ENCODE data around the gene CCK.

CCK gene

DNA sequence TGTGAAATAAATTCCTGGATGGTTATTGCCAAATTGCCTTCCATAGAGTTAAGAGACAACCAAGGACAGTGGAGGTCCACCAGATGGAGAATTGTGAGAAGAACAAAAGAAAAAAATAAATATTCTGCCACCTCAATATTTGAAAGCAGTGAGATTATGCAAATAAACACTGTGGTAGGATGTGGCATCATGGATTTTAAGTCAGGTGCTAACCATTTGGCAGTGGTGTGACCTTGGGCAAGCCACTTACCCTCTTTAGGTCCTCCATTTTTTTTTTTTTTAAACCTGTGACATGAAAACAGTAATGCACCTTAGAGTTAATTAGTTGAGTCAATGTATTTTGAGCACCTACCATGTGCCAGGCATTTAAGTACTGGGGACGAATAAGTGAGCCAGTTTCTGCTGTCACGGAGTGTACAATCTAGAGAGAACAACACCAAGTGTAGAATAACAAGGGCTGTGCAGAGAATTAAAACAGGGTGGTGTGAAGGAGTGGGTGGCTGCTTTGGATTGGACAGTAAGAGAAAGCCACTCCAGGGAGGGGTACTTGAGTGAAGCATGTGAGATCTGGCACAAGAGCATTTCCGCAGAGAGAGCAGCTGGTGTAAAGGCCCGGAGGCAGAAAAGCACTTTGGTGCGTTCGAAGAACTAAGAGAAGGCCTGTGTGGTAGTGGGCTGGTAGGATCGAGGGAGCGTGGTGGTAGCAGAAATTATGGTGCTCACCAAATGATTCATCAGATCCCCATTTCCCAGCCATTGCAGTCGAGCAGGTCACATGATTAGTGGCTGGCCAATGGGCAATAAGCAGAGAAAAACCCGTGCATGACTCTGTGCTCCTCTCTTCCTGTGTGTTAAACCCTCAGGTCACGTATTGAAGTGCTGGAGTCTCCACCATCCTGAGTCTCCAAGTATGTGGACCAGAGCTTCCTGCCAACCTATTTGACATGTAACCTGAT lies 39.2 kb downstream of the CCK start:
- no peak for DNase-seq (ENCODE audit: low read depth in 1 of 2, low spot score in 1 of 2)

DNA sequence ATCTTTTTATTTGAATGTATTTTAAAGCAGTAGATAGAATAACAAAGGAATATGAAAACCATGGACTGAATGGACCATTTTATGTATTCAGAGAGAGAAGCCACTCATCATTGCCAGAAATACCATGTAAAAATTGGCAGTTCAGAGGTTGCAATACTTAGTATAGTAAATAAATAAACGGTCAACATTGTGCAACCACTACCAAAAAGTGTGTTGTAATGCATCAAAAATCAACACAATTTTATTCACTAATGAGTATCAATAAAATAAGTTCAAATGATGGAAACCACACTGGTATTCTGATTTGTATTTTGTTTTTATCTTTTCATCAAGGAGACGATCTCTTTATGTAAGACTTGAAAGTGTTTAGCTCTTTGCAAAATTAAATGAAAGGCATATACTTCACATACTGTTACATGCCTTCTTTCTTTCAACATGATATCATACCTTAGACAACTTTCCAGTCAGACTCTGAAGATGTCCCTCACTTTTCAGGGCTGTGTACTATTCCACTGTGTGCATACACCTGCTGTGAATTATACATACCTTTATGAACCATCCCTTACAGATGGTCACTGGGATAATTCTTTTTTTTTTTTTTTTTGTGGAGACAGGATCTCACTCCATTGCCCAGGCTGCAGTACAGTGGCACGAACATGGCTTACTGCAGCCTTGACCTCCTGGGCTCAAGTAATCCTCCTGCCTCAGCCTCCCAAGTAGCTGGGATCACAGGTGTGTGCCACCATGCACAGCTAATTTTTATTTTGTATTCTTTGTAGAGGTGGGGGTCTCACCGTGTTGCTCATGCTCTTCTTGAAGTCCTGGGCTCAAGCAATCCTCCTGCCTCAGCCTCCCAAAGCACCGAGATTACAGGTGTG lies 40.3 kb downstream of the CCK start:
- DNase-seq (ENCODE audit: low read depth in 1 of 2, low spot score in 1 of 2), result no peak

DNA sequence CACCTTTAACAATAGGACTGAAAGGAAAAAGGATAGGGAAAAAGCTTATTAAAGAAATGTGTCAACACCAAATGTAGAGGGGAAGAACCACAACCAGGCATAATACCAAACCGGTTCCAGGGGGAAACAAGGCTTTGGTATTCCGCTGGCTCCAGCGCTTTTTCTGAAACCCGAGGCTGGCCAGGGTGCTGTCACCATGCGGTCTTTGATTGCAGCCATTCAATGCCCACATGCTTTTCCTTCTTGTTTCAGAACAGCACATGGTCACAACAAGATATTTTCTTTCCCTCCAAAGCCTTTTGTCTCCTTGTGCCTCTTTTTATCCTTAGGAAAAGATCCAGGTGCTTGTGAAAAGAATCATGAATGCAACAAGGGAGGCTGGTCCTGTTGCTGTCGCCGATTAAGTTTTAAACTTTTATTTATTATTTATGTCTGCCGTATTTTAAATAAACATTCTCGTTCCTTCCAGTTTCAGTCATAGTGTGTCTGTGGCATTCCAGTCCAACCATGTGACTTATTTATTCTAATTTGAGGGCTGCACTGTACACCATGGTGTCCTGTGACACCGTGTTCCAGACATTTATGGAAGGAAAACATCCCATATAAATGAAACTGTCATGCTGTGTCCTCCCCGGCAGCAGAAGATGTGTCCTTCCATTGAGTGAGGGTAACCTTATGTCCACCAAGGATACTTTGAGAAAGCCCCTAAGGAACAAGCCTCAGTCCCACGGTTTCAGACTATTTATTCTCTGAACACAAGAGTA lies 41.1 kb downstream of the CCK start:
- DNase-seq (ENCODE audit: low read depth in 1 of 2, low spot score in 1 of 2), result no peak

DNA sequence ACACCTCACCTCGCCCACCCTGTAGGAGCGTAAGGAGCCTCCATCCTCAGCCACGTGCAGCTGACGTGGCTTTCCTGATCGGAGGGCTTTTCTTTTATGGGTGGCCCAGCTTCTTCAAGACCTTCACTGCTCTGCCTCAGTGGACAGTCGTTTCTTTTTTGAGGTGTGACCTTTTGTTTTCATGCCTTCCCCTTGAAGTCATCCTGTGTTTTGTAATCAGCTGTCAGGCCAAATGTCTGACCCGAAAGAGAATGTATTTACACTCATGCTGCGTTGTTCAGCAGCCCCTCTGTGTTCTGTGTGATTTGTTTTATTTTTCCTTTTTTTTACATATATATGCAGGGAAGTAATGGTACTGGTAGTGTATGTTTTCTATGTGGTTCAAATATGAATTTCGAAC lies 41.8 kb downstream of the CCK start:
- DNase-seq (ENCODE audit: low read depth in 1 of 2, low spot score in 1 of 2), result no peak

DNA sequence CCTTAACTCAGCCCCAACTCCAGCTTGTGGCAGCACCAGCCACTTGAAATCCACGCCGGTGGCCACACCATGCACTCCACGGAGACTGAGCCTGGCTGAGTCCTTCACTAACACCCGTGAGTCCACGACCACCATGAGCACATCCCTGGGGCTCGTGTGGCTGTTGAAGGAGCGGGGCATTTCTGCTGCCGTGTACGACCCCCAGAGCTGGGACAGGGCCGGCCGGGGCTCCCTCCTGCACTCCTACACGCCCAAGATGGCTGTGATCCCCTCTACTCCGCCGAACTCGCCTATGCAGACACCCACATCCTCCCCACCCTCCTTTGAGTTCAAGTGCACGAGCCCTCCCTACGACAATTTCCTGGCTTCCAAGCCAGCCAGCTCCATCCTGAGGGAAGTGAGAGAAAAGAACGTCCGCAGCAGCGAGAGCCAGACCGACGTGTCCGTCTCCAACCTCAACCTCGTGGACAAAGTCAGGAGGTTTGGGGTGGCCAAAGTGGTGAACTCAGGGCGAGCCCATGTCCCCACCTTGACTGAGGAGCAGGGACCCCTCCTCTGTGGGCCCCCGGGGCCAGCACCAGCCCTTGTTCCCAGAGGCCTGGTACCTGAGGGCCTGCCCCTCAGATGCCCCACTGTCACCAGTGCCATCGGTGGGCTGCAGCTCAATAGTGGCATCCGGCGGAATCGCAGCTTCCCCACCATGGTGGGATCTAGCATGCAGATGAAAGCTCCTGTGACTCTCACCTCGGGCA lies 42.9 kb downstream of the CCK start:
- no peak for DNase-seq (ENCODE audit: low read depth in 1 of 2, low spot score in 1 of 2)

DNA sequence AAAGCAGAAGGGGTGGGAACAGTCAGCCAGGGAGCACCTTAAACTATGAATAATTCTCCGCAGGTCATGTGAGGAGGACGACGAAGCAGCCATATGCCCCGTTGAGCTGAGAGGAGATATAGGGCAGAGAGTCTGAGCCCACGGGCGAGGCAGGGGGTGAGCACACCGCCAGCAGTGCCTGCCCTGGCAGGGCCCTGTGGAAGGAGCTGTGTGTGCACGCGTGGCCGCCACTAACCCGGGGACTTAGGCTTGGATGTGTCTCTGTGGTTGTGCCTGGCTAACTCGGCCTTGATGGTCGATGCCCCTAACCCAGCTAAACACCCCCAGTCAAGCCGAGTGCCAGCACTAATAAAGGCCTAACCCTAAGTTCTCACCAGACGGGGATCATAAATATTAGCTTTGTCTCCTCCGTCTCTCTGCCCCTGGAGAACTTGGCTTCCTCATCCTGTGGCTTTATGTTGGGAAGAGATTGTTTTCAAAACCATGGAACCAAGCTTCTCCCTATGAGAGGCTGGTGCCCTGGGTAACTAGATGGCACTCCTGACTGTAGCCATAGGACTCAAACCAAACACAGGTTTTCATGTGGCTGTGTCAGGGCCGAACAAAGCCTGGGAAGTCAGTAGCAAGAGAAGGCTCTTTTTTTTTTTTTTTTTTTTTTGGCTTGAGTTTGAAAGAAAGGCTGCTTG lies 45.4 kb downstream of the CCK start:
- no peak for DNase-seq (ENCODE audit: low read depth in 1 of 2, low spot score in 1 of 2)

DNA sequence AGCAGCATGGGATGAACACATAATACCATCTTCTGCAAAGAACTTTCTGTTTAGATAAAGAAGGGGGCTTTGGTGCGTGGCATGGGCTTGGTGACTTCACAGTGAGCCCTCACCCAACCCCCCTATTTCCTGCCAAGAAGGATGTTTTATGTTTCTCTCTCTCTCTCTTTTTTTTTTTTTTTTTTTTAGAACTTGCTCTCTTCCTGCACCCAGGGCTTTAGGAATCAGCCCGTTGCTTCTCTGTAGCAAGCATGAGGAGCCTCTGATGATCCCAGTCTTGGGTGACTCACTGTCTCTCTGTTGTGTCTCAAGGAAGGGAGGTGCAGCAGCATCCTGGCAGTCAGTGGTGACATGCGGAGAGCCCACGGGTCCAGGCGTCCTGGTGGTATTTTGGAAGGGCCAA lies 49.1 kb downstream of the CCK start:
- no peak for DNase-seq (ENCODE audit: low read depth in 1 of 2, low spot score in 1 of 2)

DNA sequence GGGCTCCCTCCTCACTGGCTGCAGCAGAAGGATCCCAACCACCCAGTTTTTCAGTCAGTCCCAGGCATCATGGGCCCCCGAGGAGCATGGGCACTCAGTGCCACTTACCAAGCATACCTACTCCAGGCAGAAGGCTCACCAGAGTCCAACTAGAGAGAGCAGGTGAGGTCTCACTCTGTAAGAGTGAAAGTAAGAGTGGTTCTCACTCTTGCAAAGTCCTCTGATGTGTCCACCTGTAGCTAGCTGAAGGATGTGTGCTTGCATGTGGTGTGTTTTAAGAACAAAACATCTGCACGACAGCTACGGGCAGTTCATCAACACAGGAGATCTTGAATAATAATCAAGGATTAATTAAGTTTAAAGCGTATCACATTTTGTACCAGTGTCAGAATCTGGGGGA lies 49.7 kb downstream of the CCK start:
- DNase-seq (ENCODE audit: low read depth in 1 of 2, low spot score in 1 of 2), result no peak

DNA sequence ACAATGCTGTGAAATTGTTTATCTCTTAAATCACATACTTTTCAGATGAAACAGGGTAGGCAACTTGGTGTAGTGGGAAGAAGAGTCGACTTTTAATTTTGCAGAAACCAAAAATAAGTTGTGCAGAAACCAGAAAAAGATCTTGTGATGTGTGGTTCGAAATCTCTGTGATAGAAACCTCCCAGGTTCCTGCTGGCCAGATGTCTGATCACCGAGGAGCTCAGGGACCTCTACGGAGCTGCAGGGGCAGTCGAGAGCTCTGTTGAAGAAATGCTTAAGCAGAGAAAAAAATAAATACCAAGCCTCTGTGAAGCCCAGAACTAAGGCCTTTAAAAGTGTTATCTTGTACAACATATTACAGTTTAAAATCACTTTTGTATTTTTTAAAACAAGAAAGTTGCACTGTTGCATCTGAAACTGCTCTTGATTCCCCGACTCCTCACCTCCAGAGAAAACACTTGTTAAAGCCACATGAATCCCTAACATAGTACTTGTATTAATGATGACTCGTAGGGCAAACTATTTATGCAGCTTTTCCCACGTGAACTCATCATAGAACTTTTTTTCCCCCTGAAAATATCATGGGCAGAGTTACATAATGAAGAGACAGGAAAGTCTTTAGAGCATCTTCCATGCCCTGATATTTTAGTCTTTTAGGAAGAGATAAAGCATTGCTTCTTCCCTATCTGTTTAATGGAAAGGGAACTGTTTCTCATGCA lies 51.3 kb downstream of the CCK start:
- no peak for DNase-seq (ENCODE audit: low read depth in 1 of 2, low spot score in 1 of 2)

DNA sequence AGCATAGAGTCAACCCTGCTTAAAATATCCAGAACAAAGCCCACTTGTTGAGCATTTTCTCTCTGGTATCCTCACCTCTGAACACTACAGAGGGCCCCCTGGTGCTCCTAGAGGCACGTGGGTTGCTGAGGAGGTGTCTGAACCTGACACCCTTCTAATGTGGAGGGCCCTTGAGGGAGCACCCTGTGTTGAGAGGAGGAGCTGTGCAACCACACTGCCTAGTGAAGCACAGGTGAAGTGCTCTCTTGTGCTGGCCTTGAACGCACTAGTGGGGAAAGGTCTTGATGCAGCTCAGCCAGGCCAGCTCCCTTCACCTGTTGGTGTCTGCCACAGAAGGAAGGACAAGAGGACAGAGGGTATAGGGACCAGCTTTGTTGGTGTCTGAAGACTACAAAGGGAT lies 51.9 kb downstream of the CCK start:
- DNase-seq (ENCODE audit: low read depth in 1 of 2, low spot score in 1 of 2), result no peak

DNA sequence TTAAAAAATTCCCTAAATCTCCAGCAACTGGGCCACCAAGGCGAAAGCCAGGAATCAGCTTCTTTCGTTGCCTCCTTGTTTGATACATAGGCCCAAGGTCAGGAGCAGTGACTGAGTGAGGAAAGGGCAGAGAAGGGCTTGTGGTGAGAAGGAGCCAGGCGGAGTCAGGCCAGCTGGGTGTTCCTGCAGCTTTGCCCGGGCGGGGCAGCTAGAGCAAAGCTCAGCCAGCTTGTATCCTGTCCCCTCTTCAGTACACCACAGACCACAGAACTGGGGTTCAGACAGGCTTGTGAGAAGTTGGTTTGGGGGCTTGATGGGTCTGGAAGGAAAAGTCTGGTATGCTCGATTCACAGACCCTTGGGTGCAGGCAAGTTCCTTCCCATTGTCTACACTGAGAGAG lies 52.6 kb downstream of the CCK start:
- no peak for DNase-seq (ENCODE audit: low read depth in 1 of 2, low spot score in 1 of 2)

DNA sequence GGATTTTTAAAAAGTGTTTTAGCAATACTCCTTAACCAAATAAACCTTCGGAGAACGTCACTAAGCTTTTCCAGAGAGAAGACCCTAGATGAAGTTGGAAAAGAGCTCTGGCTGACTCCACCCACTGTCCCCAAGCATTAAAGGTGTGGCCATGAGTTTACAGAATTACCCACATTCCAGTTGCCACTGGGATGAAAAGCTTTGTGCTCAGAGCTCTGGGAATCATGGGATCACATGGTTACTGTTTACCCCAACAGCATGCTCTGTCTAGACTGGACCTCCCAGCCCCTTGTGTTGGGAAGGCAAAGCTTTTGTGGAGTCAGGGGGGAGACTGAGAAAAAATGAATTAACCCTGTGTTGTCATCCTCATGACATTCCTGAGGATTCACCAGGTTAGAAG lies 55.3 kb downstream of the CCK start:
- DNase-seq (ENCODE audit: low read depth in 1 of 2, low spot score in 1 of 2), result no peak

DNA sequence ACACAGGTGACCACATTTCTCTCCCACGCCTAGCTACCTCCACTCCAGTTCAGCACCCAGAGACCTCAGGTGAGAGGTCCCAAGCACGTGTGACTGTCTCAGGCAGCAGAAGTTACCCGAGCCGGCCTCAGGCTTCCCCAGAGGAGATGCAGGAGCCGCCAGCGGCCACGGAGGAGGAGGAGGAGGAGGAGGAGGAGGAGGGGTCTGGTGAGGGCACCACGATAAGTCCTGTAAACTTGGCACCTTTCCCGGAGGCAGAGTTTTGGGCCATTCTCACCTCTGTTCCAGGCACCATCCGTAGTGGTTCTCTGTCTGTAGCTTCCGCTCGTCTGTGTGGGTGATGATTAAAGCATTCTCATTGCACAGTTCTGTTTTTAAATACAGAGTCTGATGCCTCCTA lies 56.1 kb downstream of the CCK start:
- no peak for DNase-seq (ENCODE audit: low read depth in 1 of 2, low spot score in 1 of 2)
